ENCODE results near the gene RC3H1. TPM values are rescaled to one million over a fixed set of nuclear protein-coding genes. Genes with fewer than 3 reads are reported as not detected.

RC3H1 gene
- total RNA-seq, 1 donor from 2014 or later = 39.4 TPM

- Mint-ChIP-seq H3K9me3 (no peaks in the 10 kb centered on the region), H3K36me3 (peaks cover 16% of the 10 kb centered on the region), H3K27me3 (no peaks in the 10 kb centered on the region), H3K4me1 (ENCODE audit: unreplicated experiment) (no peaks in the 10 kb centered on the region), H3K4me3 (no peak overlapping the region), H3K27ac (no peak overlapping the region)
- no peak for TF ChIP-seq CTCF (conservative IDR thresholded peaks at IDR 0.05)
- no peak for DNase-seq (ENCODE audit: extremely low spot score, unreplicated experiment)
Observed at GRCh38 chr1:173884701-173885100, 137.5 kb downstream of the RC3H1 start.

Other genes starting within 250 kb of the RC3H1 start
- 23.6 and 28.2 TPM in 2 replicates for gene DARS2, start 197.7 kb downstream of the RC3H1 start, total RNA-seq (ENCODE audit: low replicate concordance)
- gene CENPL, start 197.5 kb downstream of the RC3H1 start, total RNA-seq (ENCODE audit: low replicate concordance) = 11.5 and 14.1 TPM in 2 replicates
- 501 and 574 TPM in 2 replicates for gene GAS5, start 154.4 kb downstream of the RC3H1 start, total RNA-seq (ENCODE audit: low replicate concordance)
- gene ZBTB37, start 154.0 kb downstream of the RC3H1 start, total RNA-seq (ENCODE audit: low replicate concordance) = 11.5 and 14.6 TPM in 2 replicates
- 0.50 TPM in 1 of 2 replicates, not detected in the other for gene SERPINC1, start 105.0 kb downstream of the RC3H1 start, total RNA-seq (ENCODE audit: low replicate concordance)
- gene RABGAP1L, start 137.2 kb upstream of the RC3H1 start, total RNA-seq (ENCODE audit: low replicate concordance) = 35.6 and 56.9 TPM in 2 replicates